ENCODE data around the gene FBXL17. TPM values are rescaled to one million over a fixed set of nuclear protein-coding genes. Genes with fewer than 3 reads are reported as not detected.

The FBXL17 gene
- total and polyA plus RNA-seq, 4 donors, result 30.0 to 58.0 (median 40.3) TPM

DNA sequence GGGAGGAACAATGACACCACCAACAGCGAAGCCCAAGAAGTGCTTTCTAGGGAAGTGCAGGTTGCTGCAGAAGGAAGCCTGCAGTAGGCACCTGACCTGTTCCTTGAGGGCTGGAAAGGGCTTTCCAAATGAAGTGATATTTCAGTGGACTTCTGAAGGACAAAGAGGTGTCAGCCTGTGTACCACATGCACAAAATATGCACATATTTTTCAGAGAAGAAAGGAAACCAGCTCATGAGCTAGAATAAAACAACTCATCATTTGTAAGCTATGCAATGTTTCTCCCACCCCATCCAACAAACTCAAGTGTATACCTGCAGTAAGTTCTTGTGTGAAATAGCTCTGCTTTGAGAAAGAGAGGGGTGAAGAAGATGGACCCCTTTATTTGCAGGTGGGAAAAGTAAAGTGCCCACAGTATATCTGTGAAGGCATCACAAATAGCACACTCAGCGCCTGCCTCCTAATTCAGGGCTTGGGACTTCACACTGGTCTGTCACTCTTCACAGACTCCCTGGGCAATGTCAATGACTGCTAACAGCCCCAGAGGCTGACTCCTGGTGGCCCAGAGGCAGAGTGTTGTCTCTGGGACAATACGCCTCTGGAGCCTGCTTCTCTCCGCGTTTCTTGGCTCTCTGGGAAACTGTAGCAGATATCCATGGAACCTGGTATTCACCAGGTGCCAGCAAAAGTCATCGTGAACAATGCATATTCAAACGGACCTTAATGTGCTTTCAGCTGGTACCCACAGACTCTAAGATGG is 513.1 kb downstream of the FBXL17 start:
- Histone ChIP-seq H3K4me3 (ENCODE audit: low read depth, low read length) (no peak overlapping the region), H3K36me3 (ENCODE audit: control insufficient read depth, insufficient read depth, low read length) (no peaks in the 10 kb centered on the region), H3K27me3 (ENCODE audit: control insufficient read depth, insufficient read depth, low read length) (no peaks in the 10 kb centered on the region), H3K9me3 (ENCODE audit: control insufficient read depth, insufficient read depth, low read length) (no peaks in the 10 kb centered on the region), H3K4me1 (ENCODE audit: control insufficient read depth, insufficient read depth, low read length) (peaks cover 9% of the 10 kb centered on the region), H3K27ac (ENCODE audit: low read depth, low read length) (no peak overlapping the region)
- DNase-seq (ENCODE audit: low read depth in 4 of 6, low spot score in 6 of 6), result no peak
- 75% methylated on average over 7 of the region's 7 CpGs for WGBS (ENCODE audit: insufficient coverage)

- WGBS (ENCODE audit: insufficient coverage), result 83% methylated on average over 2 of the region's 2 CpGs
These were observed 514.6 kb downstream of the FBXL17 start for GRCh38 chr5:107867266-107867665.

DNA sequence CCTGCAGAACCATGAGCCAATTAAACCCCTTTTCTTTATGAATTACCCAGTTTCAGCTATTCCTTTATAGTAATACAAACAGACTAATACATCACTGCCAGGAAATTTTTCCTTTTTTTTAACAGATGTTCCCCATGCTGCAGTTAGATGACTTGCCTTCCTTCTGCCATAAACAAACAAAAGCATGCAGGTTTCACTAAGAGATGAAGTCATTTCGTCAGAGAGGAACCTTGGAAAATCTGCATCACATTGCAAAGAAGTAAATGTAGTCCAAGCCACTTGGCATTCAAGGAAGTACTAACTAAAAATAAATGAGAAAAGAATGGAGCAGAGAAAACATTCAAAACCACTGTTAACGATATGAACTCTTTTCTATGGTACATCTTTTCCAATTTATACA is 517.1 kb downstream of the FBXL17 start:
- no peak overlapping the region for H3K4me3 ChIP-seq (ENCODE audit: low read depth, low read length)
- H3K27me3 ChIP-seq (ENCODE audit: control insufficient read depth, insufficient read depth, low read length), result no peaks in the 10 kb centered on the region
- H3K27ac ChIP-seq (ENCODE audit: low read depth, low read length), result no peak overlapping the region
- no peak for DNase-seq (ENCODE audit: low read depth in 4 of 6, low spot score in 6 of 6)
- no CpG with 5 or more reads among the region's 2 CpGs for WGBS (ENCODE audit: insufficient coverage)
- no peaks in the 10 kb centered on the region for H3K9me3 ChIP-seq (ENCODE audit: control insufficient read depth, insufficient read depth, low read length)
- H3K4me1 ChIP-seq (ENCODE audit: control insufficient read depth, insufficient read depth, low read length), result no peaks in the 10 kb centered on the region
- no peaks in the 10 kb centered on the region for H3K36me3 ChIP-seq (ENCODE audit: control insufficient read depth, insufficient read depth, low read length)

More at GRCh38 chr5:107867266-107867665, 514.6 kb downstream of the FBXL17 start:
- DNase-seq (ENCODE audit: low read depth in 4 of 6, low spot score in 6 of 6), result no peak
- Histone ChIP-seq H3K9me3 (ENCODE audit: control insufficient read depth, insufficient read depth, low read length) (no peaks in the 10 kb centered on the region), H3K36me3 (ENCODE audit: control insufficient read depth, insufficient read depth, low read length) (no peaks in the 10 kb centered on the region), H3K27me3 (ENCODE audit: control insufficient read depth, insufficient read depth, low read length) (no peaks in the 10 kb centered on the region), H3K4me1 (ENCODE audit: control insufficient read depth, insufficient read depth, low read length) (peaks cover 3% of the 10 kb centered on the region), H3K4me3 (ENCODE audit: low read depth, low read length) (no peak overlapping the region), H3K27ac (ENCODE audit: low read depth, low read length) (no peak overlapping the region)

DNA sequence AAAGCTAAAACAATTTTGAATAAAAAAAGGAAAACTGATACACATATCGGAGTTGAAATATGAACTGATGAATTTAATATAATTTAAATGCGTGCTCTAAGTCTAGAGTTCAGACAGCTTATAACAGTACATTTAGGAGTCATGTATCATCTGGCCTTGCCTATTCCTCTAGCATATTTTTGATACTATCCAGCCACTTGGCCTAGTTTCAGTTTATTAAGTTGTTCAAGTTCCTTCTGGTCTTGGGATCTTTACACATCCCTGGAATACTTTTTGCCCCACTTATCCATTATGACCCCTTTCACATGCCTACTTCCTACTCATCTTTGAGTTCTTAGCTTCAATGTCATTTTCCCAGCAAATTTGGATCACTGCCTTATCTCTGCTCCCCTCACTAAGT is 518.8 kb downstream of the FBXL17 start:
- WGBS (ENCODE audit: insufficient coverage), result no CpG with 5 or more reads among the region's 2 CpGs
- Histone ChIP-seq H3K4me3 (ENCODE audit: low read depth, low read length) (no peak overlapping the region), H3K27ac (ENCODE audit: low read depth, low read length) (no peak overlapping the region), H3K9me3 (ENCODE audit: control insufficient read depth, insufficient read depth, low read length) (no peaks in the 10 kb centered on the region), H3K4me1 (ENCODE audit: control insufficient read depth, insufficient read depth, low read length) (no peaks in the 10 kb centered on the region), H3K27me3 (ENCODE audit: control insufficient read depth, insufficient read depth, low read length) (no peaks in the 10 kb centered on the region), H3K36me3 (ENCODE audit: control insufficient read depth, insufficient read depth, low read length) (no peaks in the 10 kb centered on the region)
- DNase-seq (ENCODE audit: low read depth in 4 of 6, low spot score in 6 of 6), result no peak

DNA sequence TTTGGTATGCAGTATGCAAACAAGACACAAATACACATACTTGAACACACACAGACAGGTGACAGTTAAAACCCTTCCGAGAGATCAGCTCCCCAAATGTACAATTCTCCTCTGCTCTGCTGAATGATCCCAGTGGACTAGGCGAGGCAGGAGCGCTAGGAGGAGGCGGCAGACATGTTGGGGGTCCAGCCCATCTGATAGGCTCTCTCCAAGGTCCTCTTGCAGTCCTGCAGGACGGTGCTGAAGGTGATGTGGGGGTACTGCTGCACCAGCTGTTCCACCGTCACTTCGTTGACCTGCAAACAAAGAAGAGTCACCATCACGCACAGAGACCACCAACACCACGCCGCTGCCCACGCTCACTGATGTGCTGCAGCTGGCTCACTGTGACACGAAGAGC is 520.3 kb downstream of the FBXL17 start:
- 97% methylated on average over 7 of the region's 12 CpGs for WGBS (ENCODE audit: insufficient coverage)
- Histone ChIP-seq H3K27ac (ENCODE audit: low read depth, low read length) (no peak overlapping the region), H3K27me3 (ENCODE audit: control insufficient read depth, insufficient read depth, low read length) (no peaks in the 10 kb centered on the region), H3K4me3 (ENCODE audit: low read depth, low read length) (no peak overlapping the region), H3K36me3 (ENCODE audit: control insufficient read depth, insufficient read depth, low read length) (no peaks in the 10 kb centered on the region), H3K4me1 (ENCODE audit: control insufficient read depth, insufficient read depth, low read length) (no peaks in the 10 kb centered on the region), H3K9me3 (ENCODE audit: control insufficient read depth, insufficient read depth, low read length) (no peaks in the 10 kb centered on the region)
- DNase-seq (ENCODE audit: low read depth in 4 of 6, low spot score in 6 of 6), result no peak

DNA sequence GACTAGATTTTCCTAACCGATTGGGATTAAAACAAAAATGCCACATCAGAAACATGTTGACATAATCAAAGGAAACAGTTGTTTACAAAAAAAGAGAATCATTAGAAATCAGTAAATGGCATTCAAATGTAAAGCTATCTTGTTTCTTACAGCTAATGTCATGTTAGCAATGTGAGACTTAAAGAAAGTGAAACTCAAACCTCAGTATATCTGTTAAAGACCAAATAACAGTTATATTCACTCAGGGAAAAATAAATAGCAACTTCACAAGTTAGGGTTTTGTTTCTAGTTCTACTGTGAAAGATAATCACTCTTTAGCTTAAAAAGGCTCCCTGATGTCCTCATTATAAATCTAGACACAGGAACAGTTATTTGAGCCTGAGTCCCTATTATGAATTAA is 521.9 kb downstream of the FBXL17 start:
- no peaks in the 10 kb centered on the region for H3K4me1 ChIP-seq (ENCODE audit: control insufficient read depth, insufficient read depth, low read length)
- no peak for DNase-seq (ENCODE audit: low read depth in 4 of 6, low spot score in 6 of 6)
- H3K4me3 ChIP-seq (ENCODE audit: low read depth, low read length), result no peak overlapping the region
- no peaks in the 10 kb centered on the region for H3K36me3 ChIP-seq (ENCODE audit: control insufficient read depth, insufficient read depth, low read length)
- H3K9me3 ChIP-seq (ENCODE audit: control insufficient read depth, insufficient read depth, low read length), result no peaks in the 10 kb centered on the region
- no peak overlapping the region for H3K27ac ChIP-seq (ENCODE audit: low read depth, low read length)
- no peaks in the 10 kb centered on the region for H3K27me3 ChIP-seq (ENCODE audit: control insufficient read depth, insufficient read depth, low read length)
- WGBS (ENCODE audit: insufficient coverage), result no CpG with 5 or more reads among the region's 1 CpG

DNA sequence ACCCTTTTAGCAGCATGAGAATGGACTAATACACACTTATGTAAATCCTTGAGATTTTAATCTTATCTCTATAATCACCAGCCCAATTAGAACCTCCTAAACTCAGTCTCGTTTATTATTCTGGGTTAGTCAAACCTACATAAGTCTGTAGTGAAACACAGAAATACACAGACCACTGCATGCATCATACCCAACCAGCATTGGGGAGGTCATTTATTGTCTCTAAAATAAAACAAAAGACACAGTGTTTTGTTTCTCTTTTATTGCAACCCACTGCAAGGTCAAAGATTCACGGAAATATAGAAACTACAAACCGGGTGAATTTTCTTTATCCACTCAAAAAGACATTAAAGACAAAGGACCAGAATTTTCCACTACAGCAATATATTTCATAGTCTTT is 523.1 kb downstream of the FBXL17 start:
- H3K36me3 ChIP-seq (ENCODE audit: control insufficient read depth, insufficient read depth, low read length), result no peaks in the 10 kb centered on the region
- no peak overlapping the region for H3K27ac ChIP-seq (ENCODE audit: low read depth, low read length)
- no peak overlapping the region for H3K4me3 ChIP-seq (ENCODE audit: low read depth, low read length)
- H3K9me3 ChIP-seq (ENCODE audit: control insufficient read depth, insufficient read depth, low read length), result no peaks in the 10 kb centered on the region
- no peaks in the 10 kb centered on the region for H3K27me3 ChIP-seq (ENCODE audit: control insufficient read depth, insufficient read depth, low read length)
- no peaks in the 10 kb centered on the region for H3K4me1 ChIP-seq (ENCODE audit: control insufficient read depth, insufficient read depth, low read length)
- no CpG with 5 or more reads among the region's 3 CpGs for WGBS (ENCODE audit: insufficient coverage)
- DNase-seq (ENCODE audit: low read depth in 4 of 6, low spot score in 6 of 6), result no peak

- WGBS (ENCODE audit: insufficient coverage), result no CpG with 5 or more reads among the region's 4 CpGs
- no peak overlapping the region for H3K27ac ChIP-seq (ENCODE audit: low read depth, low read length)
- H3K36me3 ChIP-seq (ENCODE audit: control insufficient read depth, insufficient read depth, low read length), result no peaks in the 10 kb centered on the region
- no peak for DNase-seq (ENCODE audit: low read depth in 4 of 6, low spot score in 6 of 6)
- H3K9me3 ChIP-seq (ENCODE audit: control insufficient read depth, insufficient read depth, low read length), result no peaks in the 10 kb centered on the region
- H3K4me1 ChIP-seq (ENCODE audit: control insufficient read depth, insufficient read depth, low read length), result no peaks in the 10 kb centered on the region
- no peak overlapping the region for H3K4me3 ChIP-seq (ENCODE audit: low read depth, low read length)
- H3K27me3 ChIP-seq (ENCODE audit: control insufficient read depth, insufficient read depth, low read length), result no peaks in the 10 kb centered on the region
These were observed 523.6 kb downstream of the FBXL17 start for GRCh38 chr5:107858324-107858723.

GRCh38 chr5:107857785-107858184 is 524.1 kb downstream of the FBXL17 start:
- no peaks in the 10 kb centered on the region for H3K27me3 ChIP-seq (ENCODE audit: control insufficient read depth, insufficient read depth, low read length)
- H3K36me3 ChIP-seq (ENCODE audit: control insufficient read depth, insufficient read depth, low read length), result no peaks in the 10 kb centered on the region
- H3K9me3 ChIP-seq (ENCODE audit: control insufficient read depth, insufficient read depth, low read length), result no peaks in the 10 kb centered on the region
- H3K4me1 ChIP-seq (ENCODE audit: control insufficient read depth, insufficient read depth, low read length), result no peaks in the 10 kb centered on the region
- no peak for DNase-seq (ENCODE audit: low read depth in 4 of 6, low spot score in 6 of 6)
- no peak overlapping the region for H3K27ac ChIP-seq (ENCODE audit: low read depth, low read length)
- H3K4me3 ChIP-seq (ENCODE audit: low read depth, low read length), result no peak overlapping the region
- 100% methylated on average over 2 of the region's 2 CpGs for WGBS (ENCODE audit: insufficient coverage)

GRCh38 chr5:107855171-107855570 is 526.7 kb downstream of the FBXL17 start:
- Histone ChIP-seq H3K4me3 (ENCODE audit: low read depth, low read length) (no peak overlapping the region), H3K27me3 (ENCODE audit: control insufficient read depth, insufficient read depth, low read length) (no peaks in the 10 kb centered on the region), H3K4me1 (ENCODE audit: control insufficient read depth, insufficient read depth, low read length) (no peaks in the 10 kb centered on the region), H3K27ac (ENCODE audit: low read depth, low read length) (no peak overlapping the region), H3K36me3 (ENCODE audit: control insufficient read depth, insufficient read depth, low read length) (no peaks in the 10 kb centered on the region), H3K9me3 (ENCODE audit: control insufficient read depth, insufficient read depth, low read length) (no peaks in the 10 kb centered on the region)
- DNase-seq (ENCODE audit: low read depth in 4 of 6, low spot score in 6 of 6), result no peak
- no CpG with 5 or more reads among the region's 2 CpGs for WGBS (ENCODE audit: insufficient coverage)
